Cardiac septum (tissue), 1 donor: ENCODE data around the gene APOM. TPM values are rescaled to one million over a fixed set of nuclear protein-coding genes. Genes with fewer than 3 reads are reported as not detected.

Source experiments
- DNase-seq: peaks from one replicate; pipeline ENCODE4 v3.0.0-alpha.2; 2020; ENCODE audit warnings: low spot score
- intact Hi-C: fragments of 100-400 bp; cut with DNase I; formaldehyde crosslinking; loops from one replicate; pipeline ENCODE4 v1.14.0; 2022
- total RNA-seq: library from RNA; stranded (reverse); fragmentation: NEBNext Ultra II Directional; extraction: Animal tissue kit (Norgen Biotek cat#: 25700); gene quantifications from one replicate; pipeline ENCODE4 v1.2.1, GENCODE V29; 2021
- donor health status: DM: no; HTN: no; CAD: no.

APOM gene
- total RNA-seq, 1 donor from 2014 or later: 1.4 TPM

- intact Hi-C loops: no loop called here
- DNase-seq: no peak
Observed at GRCh38 chr6:31666337-31666965, 10.8 kb downstream of the APOM start.

DNA sequence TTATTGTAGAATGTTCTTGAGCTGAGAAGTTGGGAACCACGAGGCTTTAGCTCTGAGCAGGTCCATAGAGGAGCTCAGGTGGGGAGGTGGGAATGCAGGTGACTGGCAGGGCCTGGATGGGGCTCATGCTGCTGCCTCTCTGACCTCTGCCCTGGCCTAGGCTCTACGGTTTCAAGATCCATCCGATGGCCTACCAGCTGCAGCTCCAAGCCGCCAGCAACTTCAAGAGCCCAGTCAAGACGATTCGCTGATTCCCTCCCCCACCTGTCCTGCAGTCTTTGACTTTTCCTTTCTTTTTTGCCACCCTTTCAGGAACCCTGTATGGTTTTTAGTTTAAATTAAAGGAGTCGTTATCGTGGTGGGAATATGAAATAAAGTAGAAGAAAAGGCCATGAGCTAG is 14.0 kb downstream of the APOM start, which contains the start of gene LY6G5B:
Gene LY6G5B (plus strand): TSS at position 301 of the 400 bp plus-strand sequence. CDS start 975 bp downstream, outside the sequence.
- no peak for DNase-seq
- intact Hi-C loops: no loop called here

DNA sequence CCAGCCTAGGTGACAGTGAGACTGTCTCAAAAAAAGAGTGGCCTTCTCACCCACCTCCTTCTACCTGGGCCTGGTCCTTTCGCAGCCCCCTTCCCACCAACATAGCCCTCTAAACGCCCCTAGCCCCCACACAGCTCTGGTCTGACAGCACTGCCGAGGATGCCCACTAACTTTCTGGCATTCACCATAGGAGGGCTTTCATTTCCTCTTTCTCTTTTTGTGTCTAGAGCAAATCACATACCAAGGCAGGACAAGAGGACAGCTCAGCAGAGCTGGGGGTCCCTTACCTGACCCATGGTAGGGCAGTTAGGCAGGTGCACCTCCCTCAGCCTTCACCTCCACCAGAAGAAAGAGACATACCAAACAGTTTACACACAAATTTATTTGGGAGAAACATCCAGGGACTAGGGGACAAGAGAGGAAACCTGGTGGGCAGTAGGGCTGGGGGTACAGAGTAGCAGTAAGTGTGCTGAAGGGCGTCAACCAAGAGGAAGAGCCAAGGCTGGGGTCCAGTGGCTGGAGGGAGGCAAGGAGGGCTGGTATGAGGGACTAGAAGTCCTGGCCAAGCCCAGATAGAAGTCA is 20.7 kb downstream of the APOM start:
- DNase-seq: no peak
- intact Hi-C loops: no loop called here

- intact Hi-C loops: no loop called here
Observed at GRCh38 chr6:31676904-31677303, 21.2 kb downstream of the APOM start.

GRCh38 chr6:31677955-31678354 is 22.3 kb downstream of the APOM start:
- DNase-seq: no peak
- intact Hi-C loops: no loop called here

More at GRCh38 chr6:31676904-31677303, 21.2 kb downstream of the APOM start:
- DNase-seq: no peak

DNA sequence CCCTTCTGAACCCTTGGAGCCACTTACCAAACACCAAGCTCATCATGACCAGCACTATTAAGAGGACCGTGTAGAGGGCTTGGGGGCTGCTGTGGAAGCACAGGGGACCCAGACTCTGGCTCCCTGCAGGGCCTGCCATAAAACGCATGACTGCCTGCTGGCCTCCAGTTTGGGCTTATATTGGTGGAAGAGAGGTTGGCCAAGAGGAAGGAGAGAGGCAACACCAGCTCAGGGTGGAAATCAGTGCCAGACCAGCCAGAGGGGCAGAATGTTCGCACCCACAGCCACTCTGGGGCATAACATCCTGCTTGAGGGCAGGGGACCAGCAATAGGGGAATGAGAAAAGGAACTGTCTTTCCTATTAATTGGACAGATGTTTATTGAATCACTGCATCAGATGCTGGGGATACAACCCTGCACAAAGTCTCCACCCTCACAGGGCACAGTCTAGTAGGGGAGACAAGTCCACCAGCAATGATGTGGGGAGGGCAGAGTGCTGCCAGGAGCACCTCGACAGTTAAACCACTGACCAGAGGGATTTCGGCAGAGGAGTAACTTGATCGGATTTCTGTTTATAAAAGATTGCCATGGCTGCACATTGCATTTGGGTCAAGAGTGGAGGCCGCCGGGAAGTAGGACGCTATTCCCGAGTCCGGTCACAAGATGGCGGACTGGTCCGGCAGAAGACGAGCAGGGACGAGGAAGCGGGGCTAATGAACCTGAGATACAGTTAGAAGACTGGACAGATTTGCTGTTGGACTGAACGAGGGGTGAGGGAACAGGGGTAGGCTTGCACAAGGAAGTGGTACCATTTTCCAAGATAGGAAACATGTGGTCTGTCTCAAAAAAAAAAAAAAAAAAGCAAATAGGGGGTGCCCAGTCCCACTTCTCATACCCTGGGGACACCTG is 24.8 kb downstream of the APOM start, which contains the start of gene LY6G5C:
Gene LY6G5C (minus strand): TSS at position 842 of the 909 bp plus-strand sequence. CDS start 694 bp downstream, at position 148.
- peak; percentile 93 for DNase-seq
- intact Hi-C loops: loop anchor here (2.0 to 10.0 kb wide), 5 partner anchors 86 to 272 kb away; partner anchors contain the start of genes EHMT2 and NEU1

DNA sequence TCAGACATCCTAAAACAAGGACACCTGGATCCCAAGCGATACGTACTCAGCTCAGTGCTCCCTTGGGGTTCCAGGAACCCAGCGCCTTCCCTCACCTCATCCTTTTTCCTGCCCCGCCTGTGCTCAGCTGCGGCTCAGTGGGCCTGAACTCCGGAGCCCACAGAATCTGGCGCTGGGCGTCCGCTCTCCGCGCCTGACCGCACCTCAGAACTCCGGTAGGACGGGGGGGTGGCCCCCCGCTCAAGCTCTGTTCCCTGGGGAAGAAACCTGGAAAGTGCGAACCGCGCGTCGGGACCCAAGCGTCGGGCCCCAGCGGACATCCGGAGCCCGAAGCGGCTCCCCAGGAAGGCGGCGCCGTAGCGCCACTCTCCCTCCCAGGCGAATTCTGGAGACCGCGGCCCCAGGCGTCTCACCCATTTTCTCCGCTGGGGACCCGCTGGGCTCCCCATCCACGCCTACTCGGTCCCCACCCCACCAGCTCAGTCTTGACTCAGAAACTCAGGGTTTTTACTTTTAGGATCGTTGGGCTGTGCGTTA is 25.5 kb downstream of the APOM start:
- no peak for DNase-seq
- intact Hi-C loops: loop anchor here (2.0 to 10.0 kb wide), 5 partner anchors 86 to 271 kb away; partner anchors contain the start of genes EHMT2 and NEU1

GRCh38 chr6:31683591-31683990 is 27.9 kb downstream of the APOM start:
- intact Hi-C loops: loop anchor here (5.0 to 10.0 kb wide), 3 partner anchors 181 to 269 kb away; partner anchors contain the start of genes EHMT2 and NEU1
- DNase-seq: no peak

DNA sequence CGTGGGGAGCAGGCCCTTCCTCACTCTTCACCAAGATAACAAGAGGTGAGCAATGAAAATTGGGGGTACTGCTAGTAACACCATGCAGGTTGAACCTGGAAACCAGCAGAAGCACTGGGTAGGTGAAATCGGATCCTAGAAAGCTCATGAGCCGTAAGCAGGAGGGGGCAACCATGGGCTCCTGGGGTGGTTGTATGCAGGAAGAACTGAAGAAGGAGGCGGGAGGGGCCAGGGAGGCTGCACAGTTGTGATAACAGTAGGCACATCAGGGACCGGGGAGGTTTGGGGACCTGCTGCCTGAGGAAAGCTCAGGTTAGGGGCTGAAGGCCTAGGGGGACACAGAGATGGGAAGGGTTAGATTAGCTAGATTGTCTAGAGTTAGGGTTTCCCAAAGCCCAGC is 30.8 kb downstream of the APOM start:
- intact Hi-C loops: loop anchor here (10.0 kb wide), 1 partner anchor 178 kb away; the partner anchor contains the start of gene NEU1
- no peak for DNase-seq

GRCh38 chr6:31687321-31687720 is 31.6 kb downstream of the APOM start:
- intact Hi-C loops: loop anchor here (10.0 kb wide), 1 partner anchor 177 kb away; the partner anchor contains the start of gene NEU1
- DNase-seq: no peak

- intact Hi-C loops: loop anchor here (10.0 kb wide), 1 partner anchor 177 kb away; the partner anchor contains the start of gene NEU1
Observed at GRCh38 chr6:31687860-31688693, 32.4 kb downstream of the APOM start.

GRCh38 chr6:31689249-31690110 is 33.8 kb downstream of the APOM start:
- no peak for DNase-seq
- intact Hi-C loops: loop anchor here (10.0 kb wide), 1 partner anchor 175 kb away; the partner anchor contains the start of gene NEU1

More at GRCh38 chr6:31687860-31688693, 32.4 kb downstream of the APOM start:
- no peak for DNase-seq

- intact Hi-C loops: no loop called here
Observed at GRCh38 chr6:31690231-31691077, 34.8 kb downstream of the APOM start.

GRCh38 chr6:31691078-31691463 is 35.4 kb downstream of the APOM start:
- DNase-seq: no peak
- intact Hi-C loops: no loop called here

More at GRCh38 chr6:31690231-31691077, 34.8 kb downstream of the APOM start:
- DNase-seq: no peak

DNA sequence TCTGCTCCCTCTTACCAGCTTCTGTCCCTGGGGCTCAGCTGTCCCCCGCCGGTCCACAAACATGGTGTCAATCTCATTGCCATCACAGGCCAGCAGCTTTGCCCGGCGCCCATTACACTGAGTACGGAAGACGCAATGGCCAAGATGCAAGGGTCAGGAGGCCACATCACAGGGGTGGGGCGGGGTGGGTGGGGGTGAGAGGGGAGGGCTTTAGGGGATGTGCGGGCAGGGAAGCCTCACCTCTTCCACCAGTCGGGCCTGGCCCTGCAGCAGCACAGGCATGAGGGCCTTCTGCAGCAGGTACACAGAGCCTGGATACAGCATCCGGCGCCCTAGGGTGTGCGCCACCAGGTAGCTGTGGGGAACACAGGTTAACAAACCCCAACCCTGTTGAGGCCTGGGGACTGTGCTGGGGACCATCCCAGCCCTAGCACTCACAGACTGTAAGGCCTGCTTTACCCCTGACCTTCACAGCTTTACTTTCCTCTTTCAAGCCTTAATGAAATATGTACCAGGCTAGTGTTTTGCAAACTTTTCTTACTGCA is 35.9 kb downstream of the APOM start:
- intact Hi-C loops: no loop called here
- DNase-seq: no peak

GRCh38 chr6:31692353-31692752 is 36.7 kb downstream of the APOM start:
- no peak for DNase-seq
- intact Hi-C loops: no loop called here
